ENCODE results near the gene HAUS7.

Gene HAUS7

GRCh38 chrX:153500676-153501280 lies 30.4 kb upstream of the HAUS7 start:
- in situ Hi-C loops (cut with MboI; ENCODE audit: low sequenced_read_pairs, unreplicated experiment), result no loop called here

DNA sequence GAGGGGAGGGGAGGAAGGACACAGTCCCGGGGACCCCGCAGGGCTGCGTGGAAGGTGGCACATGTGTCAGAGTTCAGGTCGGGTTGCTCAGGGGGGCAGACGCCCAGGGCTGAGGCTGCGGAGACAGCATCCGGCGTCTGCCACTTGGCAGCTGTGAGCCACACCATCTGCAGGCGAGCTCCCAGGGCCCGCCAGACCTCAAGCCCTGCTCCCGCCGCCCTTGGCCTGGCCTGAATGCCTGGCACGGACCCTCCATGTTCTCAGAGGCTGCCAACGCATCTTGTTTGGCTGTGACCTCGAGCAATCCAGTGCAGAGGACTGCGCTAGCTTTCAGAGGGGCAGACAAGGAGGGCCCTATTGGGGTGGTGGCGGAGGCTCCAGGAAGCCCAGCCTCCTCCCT lies 29.5 kb upstream of the HAUS7 start:
- in situ Hi-C loops (cut with MboI; ENCODE audit: low sequenced_read_pairs, unreplicated experiment), result no loop called here
- no peak for TF ChIP-seq CTCF (IDR thresholded peaks at IDR 0.05; ENCODE audit: borderline replicate concordance, control extremely low read depth, extremely low read depth, insufficient read depth, missing control alignments)
- DNase-seq (ENCODE audit: low spot score), result no peak

More at GRCh38 chrX:153500676-153501280, 30.4 kb upstream of the HAUS7 start:
- no peak for DNase-seq (ENCODE audit: low spot score)
- no peak for TF ChIP-seq CTCF (IDR thresholded peaks at IDR 0.05; ENCODE audit: borderline replicate concordance, control extremely low read depth, extremely low read depth, insufficient read depth, missing control alignments)

DNA sequence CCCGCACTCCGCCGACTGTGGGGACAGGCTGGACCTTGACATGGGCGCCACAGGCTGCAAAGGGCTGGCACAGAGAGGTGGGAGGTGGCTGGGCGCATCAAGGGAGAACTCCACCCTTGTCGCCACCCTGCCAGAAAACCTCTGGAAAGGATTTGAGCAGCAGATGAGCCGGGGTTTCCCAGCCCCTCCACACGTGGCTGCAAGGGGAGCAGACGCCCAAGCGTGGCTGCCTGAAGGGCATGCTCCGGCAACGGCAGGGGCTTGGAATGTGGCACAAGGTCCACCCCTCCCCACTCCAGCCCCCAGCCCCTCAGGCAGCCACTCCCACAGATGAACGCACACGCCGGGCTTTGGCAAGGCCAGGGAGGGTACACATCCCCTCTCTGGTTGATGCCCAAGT lies 29.0 kb upstream of the HAUS7 start:
- in situ Hi-C loops (cut with MboI; ENCODE audit: low sequenced_read_pairs, unreplicated experiment), result no loop called here
- no peak for DNase-seq (ENCODE audit: low spot score)
- no peak for TF ChIP-seq CTCF (IDR thresholded peaks at IDR 0.05; ENCODE audit: borderline replicate concordance, control extremely low read depth, extremely low read depth, insufficient read depth, missing control alignments)

GRCh38 chrX:153498453-153498852 lies 28.1 kb upstream of the HAUS7 start:
- TF ChIP-seq CTCF (IDR thresholded peaks at IDR 0.05; ENCODE audit: borderline replicate concordance, control extremely low read depth, extremely low read depth, insufficient read depth, missing control alignments), result no peak
- DNase-seq (ENCODE audit: low spot score), result no peak
- in situ Hi-C loops (cut with MboI; ENCODE audit: low sequenced_read_pairs, unreplicated experiment), result no loop called here

DNA sequence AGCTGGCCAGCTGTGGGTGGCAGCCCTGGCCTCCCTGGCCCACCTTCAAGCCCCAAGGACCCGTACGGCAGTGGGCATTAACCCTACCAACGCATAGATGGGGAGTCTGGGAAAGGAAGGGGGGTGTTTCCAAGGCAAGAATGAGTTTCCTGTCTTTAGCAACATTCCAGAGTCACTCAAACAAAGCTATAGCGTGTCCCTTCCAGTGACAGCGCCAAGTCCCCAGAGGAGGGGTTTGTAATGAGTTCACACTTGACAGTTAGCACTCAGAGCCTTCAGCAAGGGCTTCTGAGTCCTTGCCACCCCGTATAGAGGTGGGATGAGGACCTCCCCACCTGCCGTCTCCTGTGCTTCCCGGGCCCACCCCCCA lies 26.2 kb upstream of the HAUS7 start:
- in situ Hi-C loops (cut with MboI; ENCODE audit: low sequenced_read_pairs, unreplicated experiment), result no loop called here
- DNase-seq (ENCODE audit: low spot score), result no peak
- TF ChIP-seq CTCF (IDR thresholded peaks at IDR 0.05; ENCODE audit: borderline replicate concordance, control extremely low read depth, extremely low read depth, insufficient read depth, missing control alignments), result no peak

DNA sequence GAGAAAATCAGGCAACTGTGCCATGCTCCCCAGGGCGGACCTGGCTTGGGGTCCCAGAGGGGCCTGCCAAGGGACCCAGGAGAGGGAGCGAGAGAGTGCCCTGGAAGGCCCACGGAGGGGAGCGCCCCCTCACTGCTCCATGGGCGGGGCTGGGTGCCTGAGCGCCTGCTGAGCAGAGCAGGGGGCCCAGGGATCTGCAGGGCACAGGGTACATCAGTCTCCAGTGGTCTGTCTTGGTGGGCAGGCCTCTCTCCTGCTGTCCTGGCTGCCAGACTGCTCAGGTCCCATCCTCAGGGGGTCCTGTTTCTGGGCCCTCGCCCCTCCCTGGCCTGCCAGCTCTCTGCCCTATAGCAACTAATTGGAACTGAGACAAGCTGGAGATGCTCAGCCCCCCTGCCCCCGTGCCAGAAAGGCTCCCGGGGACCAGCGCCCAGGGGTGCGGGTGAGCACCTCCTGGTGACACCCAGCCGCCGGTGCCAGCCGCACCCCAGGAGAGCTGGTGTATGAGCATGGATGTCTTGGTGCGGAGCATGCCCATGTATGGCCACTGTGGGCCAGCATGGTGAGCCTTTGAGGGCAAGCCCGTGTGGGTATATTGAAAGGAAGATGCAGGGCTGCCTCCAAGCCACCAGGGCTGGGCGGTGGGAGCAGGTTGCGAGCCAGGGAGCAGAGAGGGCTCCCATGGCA lies 25.7 kb upstream of the HAUS7 start:
- no peak for DNase-seq (ENCODE audit: low spot score)
- in situ Hi-C loops (cut with MboI; ENCODE audit: low sequenced_read_pairs, unreplicated experiment), result no loop called here
- no peak for TF ChIP-seq CTCF (IDR thresholded peaks at IDR 0.05; ENCODE audit: borderline replicate concordance, control extremely low read depth, extremely low read depth, insufficient read depth, missing control alignments)

All from GM13976 (cell line).